ENCODE data around the gene AUH.

DNA sequence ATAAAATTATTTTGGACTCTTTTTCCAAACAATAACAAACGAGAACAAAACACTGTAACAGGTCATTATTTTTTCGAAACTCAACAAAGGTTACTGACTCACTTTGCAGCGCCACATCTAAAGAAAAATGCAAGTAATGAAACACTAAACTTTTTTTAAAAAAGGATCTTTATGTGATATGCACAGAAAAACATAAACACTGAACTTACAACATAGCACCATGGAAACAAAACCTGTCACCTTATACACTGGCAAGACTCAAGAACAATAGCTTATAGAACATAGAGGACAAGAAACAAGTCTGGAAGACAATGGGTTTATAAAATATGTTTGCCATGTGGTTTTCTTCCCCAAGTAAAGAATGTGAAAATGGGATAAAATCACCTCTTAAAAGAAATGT lies 85.2 kb downstream of the AUH start:
- no peak for TF ChIP-seq POLR2A (IDR thresholded peaks at IDR 0.05; ENCODE audit: low read length)
- TF ChIP-seq GATA1 (IDR thresholded peaks at IDR 0.05; ENCODE audit: low read depth, low read length), result no peak
